OCI-LY1 (cell line): ENCODE measurements around the gene WDR36.

Experiments
- H2AFZ ChIP-seq: fragments of 200-600 bp; sonication (generic), shearing (Covaris generic); 2 replicates; pipeline ENCODE4 v1.6.0; 2014; ENCODE audit warnings: antibody characterized with exemption, mild to moderate bottlenecking, low read length
- H3F3A ChIP-seq: fragments of 200-600 bp; sonication (generic), shearing (Covaris generic); 2 replicates; pipeline ENCODE4 v1.6.0; 2014; ENCODE audit warnings: mild to moderate bottlenecking, antibody characterized with exemption, low read length, moderate library complexity; ENCODE audit not compliant: insufficient read depth
- H3K27ac ChIP-seq: fragments of 200-600 bp; sonication (generic); 2 replicates; pipeline ENCODE4 v1.5.1; 2014; ENCODE audit warnings: low read length, mixed run types, mild to moderate bottlenecking, low read depth; ENCODE audit not compliant: poor library complexity, severe bottlenecking
- H3K27me3 ChIP-seq: fragments of 200-600 bp; sonication (generic); 2 replicates; pipeline ENCODE4 v1.6.0; 2014; ENCODE audit warnings: antibody characterized with exemption, mild to moderate bottlenecking, low read length, moderate library complexity; ENCODE audit not compliant: insufficient read depth
- H3K36me3 ChIP-seq: fragments of 200-600 bp; sonication (generic); 2 replicates; pipeline ENCODE4 v1.6.1; 2014; ENCODE audit warnings: mild to moderate bottlenecking, antibody characterized with exemption, low read length, moderate library complexity, mixed read lengths; ENCODE audit not compliant: insufficient read depth
- H3K4me1 ChIP-seq: fragments of 200-600 bp; sonication (generic); 2 replicates; pipeline ENCODE4 v1.5.1; 2014; ENCODE audit warnings: mild to moderate bottlenecking, low read length, moderate library complexity; ENCODE audit not compliant: insufficient read depth, severe bottlenecking
- H3K4me2 ChIP-seq: fragments of 200-600 bp; sonication (generic), shearing (Covaris generic); 2 replicates; pipeline ENCODE4 v1.6.1; 2014; ENCODE audit warnings: low read length
- H3K4me3 ChIP-seq: fragments of 200-600 bp; sonication (generic); 2 replicates; pipeline ENCODE4 v1.5.1; 2014; ENCODE audit warnings: low read length, low read depth, mild to moderate bottlenecking, mixed read lengths; ENCODE audit not compliant: poor library complexity, severe bottlenecking
- H3K79me2 ChIP-seq: fragments of 200-600 bp; shearing (Covaris generic); 2 replicates; pipeline ENCODE4 v1.6.1; 2016; ENCODE audit warnings: mixed run types, low read length, mixed read lengths; ENCODE audit not compliant: insufficient read depth
- H3K9ac ChIP-seq: fragments of 200-600 bp; sonication (generic), shearing (Covaris generic); 2 replicates; pipeline ENCODE4 v1.6.1; 2014; ENCODE audit warnings: mild to moderate bottlenecking, low read length, mixed read lengths
- H3K9me2 ChIP-seq: fragments of 200-600 bp; sonication (generic), shearing (Covaris generic); 2 replicates; pipeline ENCODE4 v1.6.1; 2014; ENCODE audit warnings: low read depth, mild to moderate bottlenecking, low read length, mixed read lengths
- H3K9me3 ChIP-seq: fragments of 200-600 bp; shearing (Covaris generic); 2 replicates; pipeline ENCODE4 v1.6.1; 2014; ENCODE audit warnings: low read length, mixed read lengths
- H4K20me1 ChIP-seq: fragments of 200-600 bp; sonication (generic), shearing (Covaris generic); 2 replicates; pipeline ENCODE4 v1.6.0; 2016; ENCODE audit warnings: mild to moderate bottlenecking, low read length; ENCODE audit not compliant: insufficient read depth
- CTCF ChIP-seq: fragments of 200-600 bp; sonication (generic), shearing (Covaris generic); IDR thresholded peaks from 2 replicates; pipeline ENCODE4 v1.5.1; 2017; ENCODE audit warnings: mild to moderate bottlenecking, antibody characterized with exemption, low read length, moderate library complexity, mixed read lengths
- EZH2 ChIP-seq: fragments of 200-600 bp; sonication (generic), shearing (Covaris generic); IDR thresholded peaks from 2 replicates; pipeline ENCODE4 v1.8.0; 2017; ENCODE audit warnings: borderline replicate concordance, mixed run types, mild to moderate bottlenecking, antibody characterized with exemption, low read length, moderate library complexity, mixed read lengths

Gene WDR36

GRCh38 chr5:111159845-111160244 lies 67.7 kb downstream of the WDR36 start:
- no peaks in the 10 kb centered on the region for H3K79me2 ChIP-seq
- no peak overlapping the region for H2AFZ ChIP-seq
- no peak overlapping the region for H3K27ac ChIP-seq
- no peaks in the 10 kb centered on the region for H3K9me2 ChIP-seq
- H3K4me3 ChIP-seq = no peak overlapping the region
- H3K9me3 ChIP-seq = no peaks in the 10 kb centered on the region
- H3F3A ChIP-seq = no peaks in the 10 kb centered on the region
- no peak overlapping the region for H3K4me2 ChIP-seq
- H3K9ac ChIP-seq = no peak overlapping the region
- H4K20me1 ChIP-seq = no peaks in the 10 kb centered on the region
- H3K36me3 ChIP-seq = no peaks in the 10 kb centered on the region
- TF ChIP-seq CTCF (peak; percentile 67), EZH2 (no peak)
- H3K27me3 ChIP-seq = no peaks in the 10 kb centered on the region
- H3K4me1 ChIP-seq = peaks cover 13% of the 10 kb centered on the region

- H3F3A ChIP-seq = no peaks in the 10 kb centered on the region
- H3K27me3 ChIP-seq = no peaks in the 10 kb centered on the region
- no peaks in the 10 kb centered on the region for H3K79me2 ChIP-seq
- TF ChIP-seq CTCF = no peak
- no peak for TF ChIP-seq EZH2
- H3K9ac ChIP-seq = no peak overlapping the region
- no peak overlapping the region for H3K27ac ChIP-seq
- no peak overlapping the region for H2AFZ ChIP-seq
- no peaks in the 10 kb centered on the region for H3K9me3 ChIP-seq
- peaks cover 11% of the 10 kb centered on the region for H3K4me1 ChIP-seq
- H3K4me3 ChIP-seq = no peak overlapping the region
- no peak overlapping the region for H3K4me2 ChIP-seq
- H4K20me1 ChIP-seq = no peaks in the 10 kb centered on the region
- no peaks in the 10 kb centered on the region for H3K9me2 ChIP-seq
- no peaks in the 10 kb centered on the region for H3K36me3 ChIP-seq
Measured at GRCh38 chr5:111163000-111163399, 70.9 kb downstream of the WDR36 start.

GRCh38 chr5:111165058-111165457 lies 72.9 kb downstream of the WDR36 start:
- no peaks in the 10 kb centered on the region for H3K27me3 ChIP-seq
- H4K20me1 ChIP-seq = no peaks in the 10 kb centered on the region
- no peaks in the 10 kb centered on the region for H3K9me2 ChIP-seq
- H3K4me3 ChIP-seq = no peak overlapping the region
- TF ChIP-seq EZH2 (no peak), CTCF (no peak)
- H3K4me2 ChIP-seq = no peak overlapping the region
- H3K9me3 ChIP-seq = no peaks in the 10 kb centered on the region
- H3K36me3 ChIP-seq = no peaks in the 10 kb centered on the region
- no peaks in the 10 kb centered on the region for H3K4me1 ChIP-seq
- H2AFZ ChIP-seq = no peak overlapping the region; the same call in 1 of the 2 replicates
- no peak overlapping the region for H3K9ac ChIP-seq
- no peak overlapping the region for H3K27ac ChIP-seq
- H3F3A ChIP-seq = no peaks in the 10 kb centered on the region
- no peaks in the 10 kb centered on the region for H3K79me2 ChIP-seq
